Renal cortex interstitium (tissue), 11 donors: Measurements from ENCODE around the gene M1AP. TPM values are rescaled to one million over a fixed set of nuclear protein-coding genes. Genes with fewer than 3 reads are reported as not detected.

Experiments
- DNase-seq, 11 donors: peaks; one replicate each; pipeline ENCODE4 v3.0.0-alpha.2; 2013; ENCODE audit warnings: low read depth in 9 of 11, low spot score in 4 of 11; ENCODE audit errors: extremely low read depth in 1 of 11
- polyA plus RNA-seq, 3 donors: library from polyadenylated mRNA; unstranded; fragments of 120-200 nt; gene quantifications; one replicate each; pipeline ENCODE4 v1.2.1, GENCODE V29; 2013; ENCODE audit not compliant: insufficient read length in 3 of 3

M1AP gene
- polyA plus RNA-seq, 3 donors: 0.67 to 1.2 (median 0.84) TPM

DNA sequence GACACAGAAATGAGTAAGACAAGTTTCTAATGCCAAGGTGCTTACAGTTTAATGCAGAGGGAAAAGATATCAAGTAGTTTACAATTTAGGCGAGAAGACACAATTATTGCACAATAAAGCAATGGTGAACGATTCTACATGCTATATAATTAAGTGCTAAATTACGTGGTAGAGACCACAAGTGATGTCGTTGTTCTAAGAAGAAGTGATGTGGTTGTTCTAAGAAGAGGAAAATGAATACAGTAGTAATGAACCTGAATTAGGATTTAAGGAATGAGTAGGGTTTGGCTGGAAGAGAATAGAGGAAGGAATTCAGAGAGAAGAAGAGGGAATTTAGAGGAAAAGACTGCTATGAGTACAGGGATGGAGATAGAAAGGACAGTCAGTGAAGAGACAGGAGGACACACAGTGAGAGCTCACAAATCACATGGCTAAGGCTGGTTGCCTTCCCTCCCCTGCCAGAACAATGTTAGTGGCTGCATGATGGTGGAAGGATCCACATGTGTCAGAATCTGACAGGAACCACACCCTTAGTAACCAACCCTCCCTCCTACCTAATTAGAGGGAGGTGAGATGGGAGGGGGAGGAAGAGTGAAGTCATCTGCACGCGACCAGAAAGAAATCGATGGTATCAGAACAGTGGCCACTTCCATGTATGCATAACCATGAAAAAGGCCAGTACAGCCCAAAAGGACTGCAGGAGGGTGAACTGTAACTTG is 44.7 kb downstream of the M1AP start:
- no peak for DNase-seq

DNA sequence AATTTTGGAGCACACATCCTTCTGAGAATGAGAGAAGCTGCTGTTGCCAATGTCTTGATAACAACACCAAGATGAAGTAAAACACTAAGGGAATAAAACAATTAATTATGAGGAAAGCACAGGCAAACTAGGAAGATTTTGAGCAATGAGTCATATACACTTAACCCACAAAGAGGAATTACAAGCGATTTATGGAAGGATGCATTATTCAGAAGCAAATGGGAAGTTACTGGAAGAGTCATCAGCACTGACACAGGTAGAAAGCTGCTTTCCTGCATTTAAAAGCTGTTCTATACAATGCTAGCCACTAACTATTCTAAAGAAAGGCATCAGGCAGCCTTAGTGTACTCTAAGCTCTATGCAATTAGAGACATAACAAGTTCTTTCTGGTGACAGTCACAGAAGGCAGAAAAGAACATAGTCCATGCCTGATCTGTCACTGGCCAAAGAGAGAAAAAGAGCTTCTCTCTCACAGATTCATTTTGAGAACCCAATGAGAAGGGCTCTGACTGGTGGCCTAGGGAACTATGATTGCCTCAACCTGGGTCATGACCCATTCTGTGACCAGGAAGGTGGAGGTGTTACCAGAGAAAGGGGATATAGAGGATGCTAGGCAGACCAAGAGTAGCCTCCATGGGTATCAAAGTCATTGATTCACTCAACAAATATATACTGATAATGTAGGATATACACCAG is 45.4 kb downstream of the M1AP start:
- no peak for DNase-seq

DNA sequence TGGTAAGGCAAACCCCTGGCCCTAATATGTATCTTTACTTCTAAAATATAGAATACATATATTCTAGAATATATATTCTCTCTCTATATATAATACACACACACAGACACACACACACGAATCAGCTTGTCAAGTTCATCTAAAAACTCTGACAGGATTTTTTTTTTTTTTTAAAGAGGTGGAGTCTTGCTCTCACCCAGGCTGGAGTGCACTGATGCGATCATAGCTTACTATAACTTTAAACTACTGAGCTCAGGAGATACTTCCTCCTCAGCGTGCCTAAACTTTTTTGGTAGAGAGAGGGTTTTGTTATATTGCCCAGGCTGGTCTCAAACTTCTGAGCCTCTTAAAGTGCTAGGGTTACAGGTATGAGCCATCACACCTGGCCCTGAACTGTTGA is 48.5 kb downstream of the M1AP start:
- no peak for DNase-seq

DNA sequence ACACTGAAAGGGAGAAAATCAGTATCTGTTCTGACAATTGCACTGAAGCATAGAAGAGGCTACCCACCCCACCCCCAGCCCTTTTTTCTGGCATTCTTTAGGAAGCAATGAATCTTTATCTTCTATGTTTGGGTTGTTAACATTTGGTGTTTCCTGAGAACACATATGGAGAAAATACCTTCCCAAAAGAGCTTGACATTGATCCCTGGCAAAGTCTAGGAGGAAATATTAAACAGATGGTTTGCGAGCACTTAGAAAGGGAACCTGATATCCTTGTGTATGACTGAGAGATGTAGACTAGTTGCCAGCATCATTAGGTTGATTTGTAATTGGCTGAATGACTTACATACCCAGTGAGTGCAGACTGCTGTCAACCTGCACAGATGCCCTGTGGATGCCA is 50.7 kb downstream of the M1AP start:
- DNase-seq: no peak

- DNase-seq: no peak
Measured at GRCh38 chr2:74596584-74596983, 51.5 kb downstream of the M1AP start.

- DNase-seq: no peak
Measured at GRCh38 chr2:74593826-74594772, 54.0 kb downstream of the M1AP start.

- no peak for DNase-seq
Measured at GRCh38 chr2:74588664-74589063, 59.5 kb downstream of the M1AP start.

DNA sequence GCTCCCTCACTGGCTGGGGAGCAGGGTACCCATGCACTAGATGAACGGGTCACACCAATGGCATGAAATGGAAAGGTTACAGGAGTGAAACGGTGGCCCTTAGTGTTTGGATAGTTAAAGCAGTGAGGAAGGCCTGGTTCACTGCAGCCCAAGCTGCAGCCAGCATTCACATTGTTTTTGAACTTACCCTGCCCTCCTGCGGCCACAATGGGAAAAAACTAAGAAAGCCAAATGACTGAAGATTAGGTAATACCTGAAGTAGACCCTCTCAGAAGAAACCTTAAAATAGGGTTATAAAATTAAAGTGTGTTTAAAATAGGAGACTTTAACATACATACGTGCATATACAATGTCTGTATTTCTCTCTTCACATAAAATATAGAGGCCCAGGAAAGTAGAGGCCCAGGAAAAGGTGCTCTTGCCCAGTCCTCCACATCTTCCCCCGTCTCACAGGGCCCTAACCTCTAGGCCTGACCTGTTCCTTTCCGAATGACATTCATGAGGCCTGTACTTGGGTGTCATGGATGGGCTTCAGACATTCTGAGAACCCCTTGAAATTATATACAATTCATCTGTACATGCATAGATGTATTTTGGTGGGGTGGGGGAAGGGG is 60.4 kb downstream of the M1AP start:
- DNase-seq: peak; percentile 17 to 65 (median 51)

GRCh38 chr2:74585406-74586185 is 62.5 kb downstream of the M1AP start:
- no peak for DNase-seq

DNA sequence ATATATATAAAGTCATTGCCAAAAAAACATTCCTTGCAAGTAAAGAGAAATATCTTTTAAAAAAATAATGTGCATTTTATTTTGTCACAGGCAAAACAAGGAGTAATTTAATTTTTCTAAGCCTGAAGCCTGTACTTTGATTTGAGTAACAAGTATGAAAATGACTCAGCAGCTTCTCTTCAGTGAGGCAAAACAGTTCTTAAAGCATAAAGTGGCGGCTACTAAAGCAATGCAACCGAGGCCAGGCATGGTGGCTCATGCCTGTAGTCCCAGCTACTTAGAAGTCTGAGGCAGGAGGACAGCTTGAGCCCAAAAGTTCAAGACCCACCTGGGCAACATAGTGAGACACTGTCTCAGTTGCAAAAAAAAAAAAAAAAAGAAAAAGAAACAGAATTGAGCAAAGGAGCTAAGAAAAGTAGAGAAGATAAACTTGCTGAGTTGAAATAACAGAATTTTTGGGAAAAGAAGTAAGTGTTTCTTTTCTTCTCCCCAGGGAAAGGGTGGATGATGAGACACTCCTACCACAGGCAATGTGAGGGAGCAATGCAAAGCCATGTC is 64.0 kb downstream of the M1AP start:
- no peak for DNase-seq

GRCh38 chr2:74583504-74583903 is 64.6 kb downstream of the M1AP start:
- DNase-seq: no peak

DNA sequence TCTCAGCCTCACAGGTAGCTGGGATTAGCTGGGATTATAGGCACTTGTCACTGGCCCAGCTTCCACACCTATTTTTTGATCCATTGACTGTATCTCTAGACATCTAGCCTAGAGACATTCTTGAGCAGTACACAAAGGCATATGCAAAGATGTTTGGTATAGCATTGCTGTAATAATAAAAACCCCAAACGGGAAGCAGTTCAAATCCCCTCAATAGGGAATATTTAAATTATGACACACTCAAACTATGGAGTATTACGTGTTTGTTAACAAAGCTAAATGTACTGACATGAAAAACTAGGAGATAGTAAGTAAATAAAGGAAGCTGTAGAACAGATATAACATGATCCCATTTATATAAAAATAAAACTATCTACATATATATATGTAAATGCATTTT is 65.9 kb downstream of the M1AP start:
- no peak for DNase-seq

DNA sequence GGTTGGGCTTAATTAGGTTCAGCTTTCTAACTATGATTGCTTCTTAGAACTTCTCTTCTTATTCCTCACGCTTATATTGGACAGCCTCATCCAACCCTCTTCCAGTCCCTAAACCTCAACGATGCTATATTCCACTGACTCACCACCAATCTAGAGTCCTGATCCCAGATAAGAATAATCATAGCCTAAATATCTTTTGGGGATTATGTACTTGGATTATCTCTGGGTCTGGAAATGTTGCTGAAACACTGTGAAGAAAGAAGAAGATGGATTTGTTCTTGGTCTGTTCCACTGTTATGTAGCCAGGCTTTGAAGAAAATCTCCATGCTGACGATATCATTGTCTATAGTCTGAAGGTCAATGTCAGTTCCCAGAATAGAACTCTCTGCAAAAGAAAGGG is 66.7 kb downstream of the M1AP start:
- DNase-seq: no peak

DNA sequence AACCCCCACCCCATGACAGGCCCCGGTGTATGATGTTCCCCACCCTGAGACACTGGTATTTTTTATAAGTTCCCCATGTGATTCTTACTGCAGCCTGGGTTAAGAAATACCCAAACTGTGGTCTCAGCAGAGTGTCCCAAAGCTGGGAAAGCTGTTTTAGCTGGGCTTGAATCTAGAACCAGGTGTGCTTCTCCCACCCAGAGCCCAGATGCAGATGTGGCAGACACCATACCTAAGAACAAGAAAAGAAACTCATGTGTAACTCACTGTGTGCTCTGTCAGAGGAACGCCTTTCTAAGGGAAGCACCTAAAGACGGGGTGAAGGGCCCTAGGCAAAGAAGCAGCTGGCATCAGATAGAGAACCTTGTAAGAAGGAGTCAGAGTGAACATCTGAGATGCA is 69.7 kb downstream of the M1AP start:
- no peak for DNase-seq

GRCh38 chr2:74577448-74577847 is 70.7 kb downstream of the M1AP start:
- no peak for DNase-seq

GRCh38 chr2:74576863-74577229 is 71.3 kb downstream of the M1AP start:
- DNase-seq: no peak

GRCh38 chr2:74576211-74576862 is 71.8 kb downstream of the M1AP start:
- DNase-seq: no peak

GRCh38 chr2:74575320-74575719 is 72.8 kb downstream of the M1AP start:
- DNase-seq: no peak
